Kasumi-1 (cell line): ENCODE measurements around the gene MTR.
A peak's percentile ranks its signal among the peaks of the same experiment; 100 is the strongest.
"Not testable (repeated sequence)": the region's sequence is repeated elsewhere in the genome, so short reads cannot be mapped to it uniquely, and the experiment has no call there.

Experiments
- DNase-seq, 2 experiments: peaks; one replicate each; lab custom pipeline; 2025; lab: John Stamatoyannopoulos, UW

MTR gene

DNA sequence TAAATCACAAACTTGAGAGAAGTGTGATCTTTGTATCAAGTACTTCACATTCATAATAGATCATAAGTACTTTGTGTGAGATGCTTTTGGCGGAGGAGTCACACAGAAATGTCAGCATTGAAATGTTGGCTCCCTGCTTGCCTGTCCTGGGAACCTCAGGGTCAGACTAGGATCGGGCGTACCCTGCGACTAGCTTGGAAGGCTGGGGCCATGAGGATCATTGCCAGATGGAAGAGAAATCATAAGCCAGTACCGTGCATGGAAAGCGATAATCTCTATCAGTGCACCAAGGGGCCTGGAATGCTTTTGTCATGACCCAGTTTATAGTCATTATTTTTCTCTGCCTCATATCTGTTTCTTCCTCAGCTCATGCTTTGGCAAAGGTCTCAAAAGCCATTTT, 35.5 kb downstream of the MTR start:
- no peak for DNase-seq

DNA sequence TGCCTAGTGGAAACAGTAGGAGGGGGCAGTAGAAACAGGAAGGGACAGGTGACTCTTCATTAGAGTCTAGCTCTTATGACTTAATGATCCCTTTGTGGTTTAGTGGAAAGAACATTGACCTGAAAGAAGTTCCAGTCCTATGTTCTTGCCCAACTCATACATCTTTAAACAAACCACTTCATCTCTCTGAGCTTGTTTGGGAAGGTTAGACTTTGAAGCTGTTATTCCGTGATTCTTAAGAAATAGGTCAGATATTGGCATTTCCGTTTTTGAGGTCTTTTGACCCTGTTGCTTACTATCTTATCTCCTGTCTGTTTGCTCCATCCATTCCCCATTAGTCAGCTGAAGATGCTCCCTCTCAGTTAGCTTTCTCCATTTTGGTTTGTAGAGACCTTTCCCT, 38.5 kb downstream of the MTR start:
- DNase-seq = no peak

- no peak for DNase-seq
Observed at GRCh38 chr1:236834876-236835275, 39.8 kb downstream of the MTR start.

DNA sequence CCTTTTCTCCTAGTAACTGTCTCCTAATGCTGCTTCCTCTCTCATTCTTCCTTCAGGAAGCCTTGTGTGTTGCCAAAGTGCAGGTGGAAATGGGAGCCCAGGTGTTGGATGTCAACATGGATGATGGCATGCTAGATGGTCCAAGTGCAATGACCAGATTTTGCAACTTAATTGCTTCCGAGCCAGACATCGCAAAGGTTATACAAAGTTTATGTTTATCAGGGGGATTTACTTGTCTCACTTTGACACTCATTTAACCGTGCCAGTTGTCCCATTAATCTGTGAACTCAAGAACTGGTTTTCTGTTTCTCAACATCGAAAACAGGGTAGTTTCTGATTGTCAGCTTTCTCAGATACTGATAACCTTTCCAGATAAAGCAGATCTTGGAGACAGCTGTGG, 40.4 kb downstream of the MTR start:
- no peak for DNase-seq

- peak; percentile 22 to 34 for DNase-seq
Observed at GRCh38 chr1:236836157-236836556, 41.1 kb downstream of the MTR start.

DNA sequence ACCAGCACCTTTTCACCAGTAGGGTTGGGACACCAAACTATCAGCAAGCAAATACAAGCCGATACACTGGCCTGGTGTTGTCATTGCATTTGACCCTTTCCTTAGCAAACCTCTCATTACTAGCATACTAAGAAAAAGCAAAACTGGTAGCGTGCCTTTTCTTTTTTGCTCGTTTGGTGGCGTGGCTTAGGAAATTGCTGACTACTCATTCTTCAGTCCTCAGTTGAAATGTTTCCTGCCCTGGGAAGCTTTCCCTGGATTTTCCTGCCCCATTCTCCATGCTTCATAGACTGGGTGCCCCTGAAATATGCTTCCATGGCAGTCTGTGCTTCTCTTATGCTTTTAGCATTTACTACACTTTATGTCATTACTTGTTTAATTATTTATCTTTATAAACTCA, 42.0 kb downstream of the MTR start:
- DNase-seq = no peak

DNA sequence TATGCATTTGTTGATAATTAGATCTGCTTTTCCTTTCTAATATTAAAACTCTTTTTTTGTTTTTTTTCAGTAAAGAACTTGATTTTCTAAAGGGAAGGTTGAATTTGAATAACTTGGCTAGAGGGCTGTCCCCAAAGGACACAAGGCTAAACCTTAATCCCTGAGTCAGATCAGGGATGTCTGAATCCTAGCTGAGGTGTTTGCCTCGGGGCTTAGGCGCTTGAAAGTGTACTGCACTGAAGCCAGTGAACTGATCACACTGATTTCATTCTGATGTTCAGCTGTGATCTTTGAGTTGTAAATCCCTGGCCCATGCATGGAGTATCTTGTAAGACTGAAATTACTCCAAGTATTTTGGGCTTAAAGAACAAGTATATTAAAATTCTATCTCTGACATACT, 42.8 kb downstream of the MTR start:
- DNase-seq = no peak

DNA sequence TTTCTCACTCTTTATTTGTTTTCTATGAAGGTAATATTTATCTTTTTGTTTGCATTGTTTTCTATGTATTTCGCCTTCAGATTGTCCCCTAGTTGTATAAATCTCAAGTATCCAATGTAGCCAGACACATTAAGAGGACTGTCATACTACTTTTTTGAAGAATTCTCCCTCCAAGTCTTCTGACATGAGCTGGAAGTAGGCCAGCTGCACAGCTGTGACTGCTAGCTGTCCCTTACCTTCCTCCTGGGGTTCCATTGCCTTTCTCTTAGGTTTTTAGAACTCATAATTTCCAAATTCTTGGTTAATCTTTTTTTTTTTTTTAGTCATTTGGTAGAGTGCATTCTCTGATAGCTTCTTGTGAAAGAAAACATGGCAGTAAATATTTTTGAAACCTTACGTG, 46.2 kb downstream of the MTR start:
- DNase-seq = no peak

GRCh38 chr1:236844499-236845271, 49.6 kb downstream of the MTR start:
- no peak for DNase-seq

GRCh38 chr1:236845830-236846229, 50.7 kb downstream of the MTR start:
- DNase-seq = no peak

- peak; percentile 18 to 22 for DNase-seq
Observed at GRCh38 chr1:236848274-236848923, 53.3 kb downstream of the MTR start.

DNA sequence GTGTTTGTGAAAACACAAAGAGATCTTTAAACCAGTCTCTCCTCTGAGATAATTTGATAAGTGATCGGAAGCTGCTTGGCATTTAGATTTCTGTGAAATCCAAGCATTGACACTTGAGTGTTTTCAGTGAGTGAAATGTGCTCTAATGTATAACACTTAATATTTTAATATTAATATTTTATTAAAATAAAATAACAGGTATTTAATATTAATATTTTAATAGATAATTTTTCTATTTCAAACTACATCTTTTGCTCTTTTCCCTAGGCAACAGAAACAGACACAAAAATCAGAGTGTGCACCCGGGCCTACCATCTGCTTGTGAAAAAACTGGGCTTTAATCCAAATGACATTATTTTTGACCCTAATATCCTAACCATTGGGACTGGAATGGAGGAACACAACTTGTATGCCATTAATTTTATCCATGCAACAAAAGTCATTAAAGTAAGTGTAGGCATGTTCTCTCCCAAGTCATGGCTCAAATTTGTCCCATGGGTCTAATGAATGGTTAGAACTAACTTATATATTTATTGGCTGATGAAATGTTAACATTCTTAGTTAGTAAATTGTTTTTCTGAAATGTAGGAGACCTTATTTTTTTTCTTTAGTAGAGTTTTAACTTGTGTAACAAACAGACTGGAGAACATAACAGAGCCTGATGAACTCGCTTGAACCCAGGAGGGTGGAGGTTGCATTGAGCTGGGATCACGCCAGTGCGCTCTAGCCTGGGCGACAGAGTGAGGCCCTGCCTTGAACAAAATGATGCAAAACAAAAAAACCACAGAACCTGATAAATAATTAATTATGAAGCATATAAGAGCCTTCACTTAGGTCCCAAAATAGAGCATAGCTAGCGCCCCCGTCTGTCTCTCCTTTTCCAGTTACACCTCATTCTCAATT, 55.2 kb downstream of the MTR start:
- DNase-seq = no peak

GRCh38 chr1:236851871-236852270, 56.8 kb downstream of the MTR start:
- DNase-seq = no peak

DNA sequence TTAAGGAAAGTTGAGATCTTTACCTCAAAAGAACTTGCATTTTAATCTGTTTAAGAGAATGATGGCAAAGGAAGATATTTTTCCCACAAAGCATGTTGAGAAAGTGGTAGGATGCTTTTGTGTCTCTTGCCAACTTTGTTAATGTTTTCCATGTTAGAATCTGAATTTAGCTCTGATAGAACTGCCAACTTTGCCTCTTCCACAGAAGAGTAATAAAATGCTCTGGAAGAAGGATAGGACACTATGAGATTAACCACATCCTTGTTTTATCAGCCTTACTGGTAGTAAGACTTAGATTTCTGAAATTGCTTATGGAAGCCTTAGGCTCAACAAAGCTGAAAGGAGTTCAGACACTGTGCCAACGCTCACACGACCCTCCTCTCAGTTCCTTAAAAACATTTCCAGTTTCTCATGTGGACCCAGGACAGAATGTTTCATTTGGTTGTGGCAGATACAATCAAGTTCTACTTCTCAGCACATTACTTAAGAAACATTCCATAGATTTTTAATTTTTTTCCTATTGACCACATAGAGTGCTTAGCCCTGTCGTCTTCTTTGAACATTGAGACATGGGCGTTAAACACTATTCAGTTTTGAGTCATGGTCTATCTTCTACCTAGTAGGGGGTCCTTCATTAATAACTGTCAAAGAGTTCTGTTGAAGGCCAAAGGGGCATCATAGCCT, 59.0 kb downstream of the MTR start:
- DNase-seq = no peak

DNA sequence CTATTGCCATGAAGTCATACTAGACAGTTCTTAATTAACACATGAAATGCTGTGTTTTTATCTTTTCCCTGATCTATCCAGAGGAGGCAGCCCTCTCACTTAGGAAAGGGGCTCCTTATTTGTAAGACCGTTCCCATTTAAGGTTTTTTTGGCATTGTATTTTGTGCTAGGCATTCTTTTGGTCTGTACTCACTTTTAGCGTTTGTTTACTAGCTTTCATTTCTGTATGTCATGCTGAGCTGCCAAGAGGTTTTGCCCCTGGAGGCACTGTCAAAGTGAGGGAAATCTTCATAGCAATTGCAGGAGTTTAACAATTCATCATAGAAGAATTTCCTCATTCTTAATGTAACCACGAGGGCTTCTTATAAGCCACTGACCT, 59.5 kb downstream of the MTR start:
- no peak for DNase-seq

- DNase-seq = not testable (repeated sequence)
Observed at GRCh38 chr1:236856649-236857048, 61.6 kb downstream of the MTR start.

DNA sequence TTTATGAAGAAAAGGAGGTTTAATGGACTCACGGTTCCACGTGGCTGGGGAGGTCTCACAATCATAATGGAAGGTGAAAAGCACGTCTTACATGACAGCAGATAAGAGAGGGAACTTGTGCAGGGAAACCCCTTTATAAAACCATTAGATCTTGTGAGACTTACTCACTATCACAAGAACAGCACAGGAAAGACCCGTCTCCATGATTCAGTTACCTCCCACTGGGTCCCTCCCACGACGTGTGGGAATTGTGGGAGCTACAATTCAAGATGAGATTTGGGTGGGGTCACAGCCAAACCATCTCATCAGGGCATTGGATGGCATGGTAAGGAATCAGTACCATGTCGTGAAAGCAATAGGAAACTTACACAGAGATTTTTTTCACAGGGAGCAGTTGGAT, 63.1 kb downstream of the MTR start:
- no peak for DNase-seq

DNA sequence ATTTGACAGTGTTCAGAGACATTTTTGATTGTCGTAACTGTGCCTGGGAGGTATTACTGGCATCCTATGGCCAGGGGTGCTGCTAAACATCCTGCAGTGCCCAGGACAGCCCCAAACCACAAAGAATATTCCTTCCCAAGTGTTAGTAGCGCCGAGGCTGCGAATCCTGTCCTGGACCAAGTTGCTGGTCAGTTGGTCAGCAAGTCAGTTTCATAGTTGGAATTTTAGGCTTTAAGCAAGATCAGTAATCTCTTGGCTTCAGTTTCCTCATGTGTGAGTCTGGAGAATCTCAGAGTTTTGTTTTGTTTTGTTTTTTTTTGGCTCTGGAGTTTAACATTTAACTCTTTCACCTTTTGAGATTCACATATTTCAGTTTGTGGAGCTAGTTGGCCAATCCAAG, 65.0 kb downstream of the MTR start:
- no peak for DNase-seq

DNA sequence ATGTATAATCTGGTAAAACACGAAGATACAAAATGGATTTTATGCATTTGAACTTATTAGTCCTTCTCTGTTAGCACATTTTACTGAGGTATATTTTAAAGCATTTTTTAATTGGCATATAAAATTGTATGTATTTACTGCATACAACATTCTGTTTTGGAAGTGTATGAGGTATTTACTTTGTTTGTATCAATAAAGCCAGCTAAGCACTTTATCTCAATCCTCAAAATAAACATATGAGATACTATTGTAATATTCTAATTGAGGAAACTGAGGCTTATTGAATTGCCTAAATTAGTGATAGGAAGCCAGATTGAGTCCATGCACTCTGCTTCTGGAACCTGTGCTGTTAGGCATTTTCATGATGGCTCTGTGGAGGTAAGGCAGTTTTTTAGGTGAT, 65.6 kb downstream of the MTR start:
- DNase-seq = no peak

GRCh38 chr1:236861560-236862218, 66.6 kb downstream of the MTR start:
- DNase-seq = no peak

DNA sequence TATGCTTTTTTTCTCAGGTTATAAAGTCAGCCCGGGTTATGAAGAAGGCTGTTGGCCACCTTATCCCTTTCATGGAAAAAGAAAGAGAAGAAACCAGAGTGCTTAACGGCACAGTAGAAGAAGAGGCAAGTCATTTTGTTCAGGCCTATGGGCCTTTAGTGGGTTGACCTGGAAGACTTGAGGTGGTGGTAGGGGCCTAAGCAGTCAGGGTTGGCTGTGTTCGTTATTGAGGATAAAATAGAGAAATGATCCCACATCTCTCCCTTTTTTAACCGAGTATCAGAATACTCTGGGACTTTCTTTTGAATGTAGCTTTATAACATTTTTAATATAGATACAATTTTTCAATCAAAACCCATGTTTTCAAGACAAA, 67.1 kb downstream of the MTR start:
- DNase-seq = no peak
